Activated T-cell treated with anti-CD3 and anti-CD28 coated beads, Interleukin-2, amount 50 U/mL, for 4 hours (primary cell): ENCODE measurements around the gene RPP25L. TPM values are rescaled to one million over a fixed set of nuclear protein-coding genes. Genes with fewer than 3 reads are reported as not detected.
A peak's percentile ranks its signal among the peaks of the same experiment; 100 is the strongest.

ENCODE experiments used
- ATAC-seq, 2 donors: fragments of 200-7000 bp; cut with Tn5 transposase; one replicate each; pipeline ENCODE4 v1.10.0; 2021
- DNase-seq: peaks from one replicate; pipeline ENCODE4 v3.0.0-alpha.2; 2020
- H3K27me3 Mint-ChIP-seq: one replicate; pipeline ENCODE4 v1.8.0; 2021; ENCODE audit warnings: low read depth, mixed read lengths
- H3K36me3 Mint-ChIP-seq: one replicate; pipeline ENCODE4 v1.8.0; 2022; ENCODE audit warnings: mixed read lengths; ENCODE audit not compliant: insufficient read depth
- H3K4me1 Mint-ChIP-seq: one replicate; pipeline ENCODE4 v1.8.0; 2021; ENCODE audit warnings: low read depth, mixed read lengths
- H3K4me3 Mint-ChIP-seq: one replicate; pipeline ENCODE4 v1.8.0; 2021; ENCODE audit warnings: mild to moderate bottlenecking, moderate library complexity, mixed read lengths
- H3K9me3 Mint-ChIP-seq: one replicate; pipeline ENCODE4 v1.8.0; 2021; ENCODE audit warnings: mixed read lengths
- total RNA-seq, 3 donors: library from RNA; stranded (reverse); gene quantifications; one replicate each; pipeline ENCODE4 v1.2.1, GENCODE V29; 2021

RPP25L gene, protein sequence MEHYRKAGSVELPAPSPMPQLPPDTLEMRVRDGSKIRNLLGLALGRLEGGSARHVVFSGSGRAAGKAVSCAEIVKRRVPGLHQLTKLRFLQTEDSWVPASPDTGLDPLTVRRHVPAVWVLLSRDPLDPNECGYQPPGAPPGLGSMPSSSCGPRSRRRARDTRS
- total RNA-seq, result 10 to 100 TPM; 26.6 to 30.2 (median 29.9) TPM

GRCh38 chr9:34611811-34612787, at the start of gene RPP25L:
Gene RPP25L, minus strand, starts transcription at chr9:34612097. Its CDS starts 801 bp downstream, at chr9:34611296.
- Mint-ChIP-seq H3K36me3 (peaks cover 6% of the 10 kb centered on the region), H3K4me1 (peaks cover 19% of the 10 kb centered on the region), H3K27me3 (no peaks in the 10 kb centered on the region), H3K4me3 (peak within 1 kb of the TSS; percentile 86), H3K9me3 (no peaks in the 10 kb centered on the region)
- peak; percentile 76 for DNase-seq
- peak; percentile 94 for ATAC-seq

DNA sequence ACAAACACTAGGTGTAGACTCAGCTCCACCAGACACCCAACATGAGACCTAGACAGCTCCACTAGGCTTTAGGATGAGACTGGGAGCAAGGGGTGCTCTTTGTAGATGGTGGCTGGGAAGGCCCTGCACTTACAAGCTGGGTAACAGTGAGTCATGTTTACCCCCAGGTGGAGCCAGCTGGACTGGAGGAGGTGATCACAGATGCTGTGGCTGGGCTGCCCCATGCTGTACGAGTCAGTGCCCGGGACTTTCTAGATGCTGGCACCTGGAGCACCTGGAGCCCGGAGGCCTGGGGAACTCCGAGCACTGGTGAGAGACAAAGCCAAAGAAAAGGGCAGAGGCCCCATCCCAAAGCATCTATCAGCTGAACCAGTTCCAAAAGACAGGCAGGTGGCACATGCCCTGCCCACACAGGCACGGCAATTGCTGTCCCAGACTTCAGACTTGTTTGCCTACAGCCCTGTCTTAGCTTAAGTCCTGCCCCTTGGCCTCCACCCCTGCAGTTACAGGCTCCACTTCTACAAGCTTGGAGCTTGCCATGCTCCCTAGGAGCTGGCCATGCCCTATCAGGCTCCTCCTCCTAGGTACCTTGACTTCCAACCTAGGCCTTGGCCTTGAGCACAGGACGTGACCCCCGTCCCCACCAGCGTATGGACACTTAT, 47.8 kb upstream of the RPP25L start:
- ATAC-seq (no peak), DNase-seq (no peak)
- Mint-ChIP-seq H3K9me3 (no peaks in the 10 kb centered on the region), H3K4me3 (no peak overlapping the region), H3K27me3 (no peaks in the 10 kb centered on the region), H3K4me1 (peaks cover 40% of the 10 kb centered on the region), H3K36me3 (peaks cover 4% of the 10 kb centered on the region)

DNA sequence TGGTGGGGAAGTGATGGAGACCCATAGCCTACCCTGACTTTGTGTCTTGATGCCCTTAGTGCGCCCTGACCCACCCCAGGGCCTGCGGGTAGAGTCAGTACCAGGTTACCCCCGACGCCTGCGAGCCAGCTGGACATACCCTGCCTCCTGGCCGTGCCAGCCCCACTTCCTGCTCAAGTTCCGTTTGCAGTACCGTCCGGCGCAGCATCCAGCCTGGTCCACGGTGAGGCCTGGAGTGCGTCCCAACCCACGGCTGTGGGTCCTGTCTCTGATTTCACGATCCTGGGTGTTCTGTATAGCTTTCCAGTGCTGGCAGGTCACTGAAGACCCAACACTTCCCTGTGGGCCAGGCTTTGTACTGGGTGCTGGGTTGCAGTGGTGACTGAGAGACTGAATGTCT, 46.6 kb upstream of the RPP25L start:
- Mint-ChIP-seq H3K27me3 (no peaks in the 10 kb centered on the region), H3K4me3 (no peak overlapping the region), H3K36me3 (peaks cover 4% of the 10 kb centered on the region), H3K9me3 (no peaks in the 10 kb centered on the region), H3K4me1 (peaks cover 28% of the 10 kb centered on the region)
- ATAC-seq, result no peak
- DNase-seq, result no peak

- Mint-ChIP-seq H3K9me3 (no peaks in the 10 kb centered on the region), H3K36me3 (peaks cover 4% of the 10 kb centered on the region), H3K4me1 (peaks cover 28% of the 10 kb centered on the region), H3K27me3 (no peaks in the 10 kb centered on the region), H3K4me3 (no peak overlapping the region)
- ATAC-seq, result no peak
- DNase-seq, result no peak
Measured at GRCh38 chr9:34656992-34657391, 45.1 kb upstream of the RPP25L start.

DNA sequence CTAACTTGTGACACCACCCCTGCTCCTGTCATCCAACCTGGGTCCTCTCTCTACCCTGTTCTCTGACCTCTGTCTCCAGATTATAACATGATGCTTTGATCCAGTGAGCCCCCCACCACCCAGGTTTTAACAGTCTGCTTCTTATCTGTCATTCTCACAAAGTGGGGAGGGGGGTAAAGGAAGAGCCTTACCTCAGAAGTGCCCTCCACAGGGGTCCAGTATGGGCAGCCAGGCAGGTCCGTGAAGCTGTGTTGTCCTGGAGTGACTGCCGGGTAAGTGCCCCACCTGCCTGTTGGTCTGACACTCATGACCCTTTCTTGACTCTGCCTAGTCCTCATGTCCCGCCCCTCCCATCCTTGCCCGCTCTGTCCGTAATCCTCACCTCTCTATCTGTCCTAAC, 43.5 kb upstream of the RPP25L start:
- Mint-ChIP-seq H3K36me3 (peaks cover under 1% of the 10 kb centered on the region), H3K9me3 (no peaks in the 10 kb centered on the region), H3K27me3 (no peaks in the 10 kb centered on the region), H3K4me3 (no peak overlapping the region), H3K4me1 (peaks cover 23% of the 10 kb centered on the region)
- DNase-seq (no peak), ATAC-seq (no peak)

GRCh38 chr9:34654323-34655051, 42.6 kb upstream of the RPP25L start:
- DNase-seq (no peak), ATAC-seq (no peak)
- Mint-ChIP-seq H3K4me1 (peaks cover 23% of the 10 kb centered on the region), H3K4me3 (no peak overlapping the region), H3K36me3 (peaks cover under 1% of the 10 kb centered on the region), H3K27me3 (no peaks in the 10 kb centered on the region), H3K9me3 (no peaks in the 10 kb centered on the region)

GRCh38 chr9:34653151-34654072, 41.5 kb upstream of the RPP25L start:
- DNase-seq (no peak), ATAC-seq (no peak)
- Mint-ChIP-seq H3K9me3 (no peaks in the 10 kb centered on the region), H3K4me1 (peaks cover 33% of the 10 kb centered on the region), H3K4me3 (no peak overlapping the region), H3K27me3 (no peaks in the 10 kb centered on the region), H3K36me3 (peaks cover 11% of the 10 kb centered on the region)

DNA sequence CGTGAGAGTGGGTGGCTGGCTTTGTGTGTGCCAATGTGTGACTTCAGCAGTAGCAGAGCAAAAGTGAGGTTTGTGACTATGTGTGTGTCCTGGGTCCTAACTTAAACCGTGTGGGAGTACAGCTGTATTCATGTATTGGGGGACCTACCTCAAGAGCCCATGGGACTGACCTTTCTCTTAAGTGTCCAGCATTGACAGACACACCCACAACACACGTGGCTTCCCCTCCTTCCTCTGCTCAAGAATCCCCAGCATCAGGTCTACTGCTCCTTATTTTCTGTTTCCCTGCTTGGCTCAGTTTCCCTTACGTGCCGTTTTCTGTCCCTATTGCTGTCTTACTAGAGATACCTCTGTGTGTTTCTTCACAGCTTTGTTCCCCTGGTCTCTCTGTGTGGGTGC, 40.7 kb upstream of the RPP25L start:
- Mint-ChIP-seq H3K4me1 (peaks cover 42% of the 10 kb centered on the region), H3K9me3 (no peaks in the 10 kb centered on the region), H3K4me3 (no peak overlapping the region), H3K27me3 (no peaks in the 10 kb centered on the region), H3K36me3 (peaks cover 16% of the 10 kb centered on the region)
- no peak for DNase-seq
- ATAC-seq, result no peak

DNA sequence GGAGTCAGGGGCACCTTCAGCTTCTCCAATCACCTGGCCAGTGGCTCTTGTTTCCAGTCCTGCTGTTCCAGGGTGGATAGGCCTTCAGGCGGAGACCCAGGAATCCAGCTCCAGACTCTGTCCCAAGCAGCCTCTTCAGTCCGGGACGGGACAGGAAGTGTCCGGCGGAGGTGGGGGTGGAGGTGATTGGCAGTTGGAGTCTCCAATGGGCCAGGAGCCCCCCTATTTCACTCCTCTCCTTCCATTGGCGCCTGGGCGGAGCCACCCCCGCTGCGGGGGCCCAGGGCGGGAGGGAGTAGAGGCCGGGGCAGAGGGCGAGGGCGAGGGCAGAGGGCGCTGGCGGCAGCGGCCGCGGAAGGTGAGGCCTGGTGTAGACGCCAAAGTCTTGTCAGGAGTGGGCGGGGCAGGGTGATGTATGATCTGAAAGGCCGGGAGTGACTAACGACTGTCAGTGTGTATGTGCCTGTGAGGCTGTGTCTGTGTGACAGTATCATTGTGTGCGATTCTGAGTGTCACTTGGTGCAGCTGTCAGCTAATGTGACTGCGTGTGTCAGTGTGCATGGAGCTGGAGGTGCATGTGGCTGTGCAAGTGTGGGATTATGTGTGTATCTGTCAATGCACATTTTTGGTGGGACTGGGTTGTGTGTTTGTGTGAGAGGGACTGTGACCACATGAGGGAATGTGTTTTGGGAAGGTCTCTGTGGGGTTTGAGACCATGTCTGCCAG, 40.1 kb upstream of the RPP25L start, which contains the start of gene IL11RA:
TSS of gene IL11RA (plus strand) at position 310 of the 726 bp plus-strand sequence. CDS start 3,033 bp downstream, outside the sequence.
- H3K4me1 Mint-ChIP-seq, result peaks cover 46% of the 10 kb centered on the region
- peaks cover 17% of the 10 kb centered on the region for H3K36me3 Mint-ChIP-seq
- peak within 1 kb of the TSS; percentile 30 for H3K4me3 Mint-ChIP-seq
- ATAC-seq (peak; percentile 85 to 86), DNase-seq (peak; percentile 40)
- no peaks in the 10 kb centered on the region for H3K9me3 Mint-ChIP-seq
- H3K27me3 Mint-ChIP-seq, result no peaks in the 10 kb centered on the region

- DNase-seq, result no peak
- Mint-ChIP-seq H3K36me3 (peaks cover 17% of the 10 kb centered on the region), H3K4me3 (no peak overlapping the region), H3K4me1 (peaks cover 47% of the 10 kb centered on the region), H3K27me3 (no peaks in the 10 kb centered on the region), H3K9me3 (no peaks in the 10 kb centered on the region)
- ATAC-seq, result no peak
Measured at GRCh38 chr9:34651321-34651720, 39.4 kb upstream of the RPP25L start.

DNA sequence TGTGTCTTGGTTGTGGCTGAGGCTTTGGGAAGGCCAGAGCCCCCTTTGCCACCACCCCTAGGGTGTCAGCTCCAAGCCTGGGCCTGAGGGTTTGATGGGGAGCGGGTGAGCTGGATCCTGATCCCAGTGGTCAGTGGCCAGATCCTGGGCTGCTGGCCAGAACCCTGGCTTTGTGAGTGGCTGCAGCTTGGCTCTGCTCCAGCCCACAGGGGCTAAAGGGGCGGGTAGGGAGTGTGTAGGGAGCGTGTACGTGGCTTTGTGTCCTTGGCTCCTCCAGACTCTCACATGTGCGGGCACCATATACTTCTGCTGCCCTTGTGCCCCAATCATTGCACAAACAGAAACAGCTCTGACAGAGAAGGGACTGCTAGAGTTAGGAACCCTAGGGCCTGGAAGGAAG, 38.9 kb upstream of the RPP25L start:
- no peaks in the 10 kb centered on the region for H3K27me3 Mint-ChIP-seq
- peaks cover 17% of the 10 kb centered on the region for H3K36me3 Mint-ChIP-seq
- ATAC-seq, result no peak
- H3K4me1 Mint-ChIP-seq, result peaks cover 51% of the 10 kb centered on the region
- no peak overlapping the region for H3K4me3 Mint-ChIP-seq
- DNase-seq, result no peak
- H3K9me3 Mint-ChIP-seq, result no peaks in the 10 kb centered on the region

- Mint-ChIP-seq H3K4me1 (peaks cover 49% of the 10 kb centered on the region), H3K9me3 (no peaks in the 10 kb centered on the region), H3K27me3 (no peaks in the 10 kb centered on the region), H3K4me3 (peak overlapping the region; percentile 35), H3K36me3 (peaks cover 17% of the 10 kb centered on the region)
- no peak for DNase-seq
- no peak for ATAC-seq
Measured at GRCh38 chr9:34648673-34649072, 36.8 kb upstream of the RPP25L start.

DNA sequence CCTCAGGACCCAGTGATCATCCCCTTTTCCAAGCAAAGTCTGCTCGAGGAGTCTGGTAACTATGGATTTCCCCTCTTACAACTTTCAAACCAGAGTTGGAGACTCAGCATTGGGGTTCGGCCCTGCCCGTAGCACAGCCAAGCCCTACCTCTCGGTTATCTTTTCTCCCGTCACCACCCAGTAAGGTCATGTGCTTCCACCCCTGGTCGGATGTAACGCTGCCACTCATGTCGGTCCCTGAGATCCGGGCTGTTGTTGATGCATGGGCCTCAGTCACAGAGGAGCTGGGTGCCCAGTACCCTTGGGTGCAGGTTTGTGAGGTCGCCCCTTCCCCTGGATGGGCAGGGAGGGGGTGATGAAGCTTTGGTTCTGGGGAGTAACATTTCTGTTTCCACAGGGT, 35.8 kb upstream of the RPP25L start:
- ATAC-seq, result no peak
- Mint-ChIP-seq H3K4me1 (peaks cover 40% of the 10 kb centered on the region), H3K36me3 (peaks cover 17% of the 10 kb centered on the region), H3K4me3 (peak overlapping the region; percentile 91), H3K27me3 (no peaks in the 10 kb centered on the region), H3K9me3 (no peaks in the 10 kb centered on the region)
- DNase-seq, result no peak
